C4-2B (cell line): ENCODE data around the gene FJX1.

Experiments
- ZFX ChIP-seq: fragments of 450-650 bp; IDR thresholded peaks from 2 replicates; pipeline ENCODE4 v1.6.1; 2017
- TF ChIP-seq, protein P1 (sequence below): fragments of 450-650 bp; conservative IDR thresholded peaks from 2 replicates; pipeline ENCODE4 v1.5.1; 2017; ENCODE audit warnings: mild to moderate bottlenecking

DNA sequence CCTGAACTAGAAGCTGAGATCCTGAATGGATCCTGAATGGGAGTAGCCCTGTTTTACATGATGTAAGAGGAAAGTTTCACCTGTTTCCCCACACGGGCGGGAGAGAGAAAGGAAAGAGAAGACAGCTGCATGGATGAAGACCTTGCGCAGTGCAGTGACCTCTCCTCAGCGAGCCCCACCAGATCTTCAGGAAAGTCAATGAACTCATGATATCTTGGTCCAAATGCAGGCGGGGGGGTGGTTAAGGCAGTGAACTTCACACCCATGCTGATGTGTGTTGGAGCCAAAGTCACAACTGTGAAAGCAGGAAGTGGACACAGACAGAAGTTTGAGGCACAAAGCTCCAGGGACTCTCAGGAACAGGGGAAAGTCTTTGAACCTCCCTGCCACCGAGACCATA is 8.6 kb upstream of the FJX1 start:
- TF ChIP-seq, protein P1, sequence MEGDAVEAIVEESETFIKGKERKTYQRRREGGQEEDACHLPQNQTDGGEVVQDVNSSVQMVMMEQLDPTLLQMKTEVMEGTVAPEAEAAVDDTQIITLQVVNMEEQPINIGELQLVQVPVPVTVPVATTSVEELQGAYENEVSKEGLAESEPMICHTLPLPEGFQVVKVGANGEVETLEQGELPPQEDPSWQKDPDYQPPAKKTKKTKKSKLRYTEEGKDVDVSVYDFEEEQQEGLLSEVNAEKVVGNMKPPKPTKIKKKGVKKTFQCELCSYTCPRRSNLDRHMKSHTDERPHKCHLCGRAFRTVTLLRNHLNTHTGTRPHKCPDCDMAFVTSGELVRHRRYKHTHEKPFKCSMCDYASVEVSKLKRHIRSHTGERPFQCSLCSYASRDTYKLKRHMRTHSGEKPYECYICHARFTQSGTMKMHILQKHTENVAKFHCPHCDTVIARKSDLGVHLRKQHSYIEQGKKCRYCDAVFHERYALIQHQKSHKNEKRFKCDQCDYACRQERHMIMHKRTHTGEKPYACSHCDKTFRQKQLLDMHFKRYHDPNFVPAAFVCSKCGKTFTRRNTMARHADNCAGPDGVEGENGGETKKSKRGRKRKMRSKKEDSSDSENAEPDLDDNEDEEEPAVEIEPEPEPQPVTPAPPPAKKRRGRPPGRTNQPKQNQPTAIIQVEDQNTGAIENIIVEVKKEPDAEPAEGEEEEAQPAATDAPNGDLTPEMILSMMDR, result no peak
- no peak for TF ChIP-seq ZFX
